ENCODE results near the gene STK31. TPM values are rescaled to one million over a fixed set of nuclear protein-coding genes. Genes with fewer than 3 reads are reported as not detected.
A peak's percentile ranks its signal among the peaks of the same experiment; 100 is the strongest.
"Not testable (repeated sequence)": the region's sequence is repeated elsewhere in the genome, so short reads cannot be mapped to it uniquely, and the experiment has no call there.

Gene STK31, protein sequence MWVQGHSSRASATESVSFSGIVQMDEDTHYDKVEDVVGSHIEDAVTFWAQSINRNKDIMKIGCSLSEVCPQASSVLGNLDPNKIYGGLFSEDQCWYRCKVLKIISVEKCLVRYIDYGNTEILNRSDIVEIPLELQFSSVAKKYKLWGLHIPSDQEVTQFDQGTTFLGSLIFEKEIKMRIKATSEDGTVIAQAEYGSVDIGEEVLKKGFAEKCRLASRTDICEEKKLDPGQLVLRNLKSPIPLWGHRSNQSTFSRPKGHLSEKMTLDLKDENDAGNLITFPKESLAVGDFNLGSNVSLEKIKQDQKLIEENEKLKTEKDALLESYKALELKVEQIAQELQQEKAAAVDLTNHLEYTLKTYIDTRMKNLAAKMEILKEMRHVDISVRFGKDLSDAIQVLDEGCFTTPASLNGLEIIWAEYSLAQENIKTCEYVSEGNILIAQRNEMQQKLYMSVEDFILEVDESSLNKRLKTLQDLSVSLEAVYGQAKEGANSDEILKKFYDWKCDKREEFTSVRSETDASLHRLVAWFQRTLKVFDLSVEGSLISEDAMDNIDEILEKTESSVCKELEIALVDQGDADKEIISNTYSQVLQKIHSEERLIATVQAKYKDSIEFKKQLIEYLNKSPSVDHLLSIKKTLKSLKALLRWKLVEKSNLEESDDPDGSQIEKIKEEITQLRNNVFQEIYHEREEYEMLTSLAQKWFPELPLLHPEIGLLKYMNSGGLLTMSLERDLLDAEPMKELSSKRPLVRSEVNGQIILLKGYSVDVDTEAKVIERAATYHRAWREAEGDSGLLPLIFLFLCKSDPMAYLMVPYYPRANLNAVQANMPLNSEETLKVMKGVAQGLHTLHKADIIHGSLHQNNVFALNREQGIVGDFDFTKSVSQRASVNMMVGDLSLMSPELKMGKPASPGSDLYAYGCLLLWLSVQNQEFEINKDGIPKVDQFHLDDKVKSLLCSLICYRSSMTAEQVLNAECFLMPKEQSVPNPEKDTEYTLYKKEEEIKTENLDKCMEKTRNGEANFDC
- total RNA-seq = under 0.01 and 0.13 TPM in 2 replicates

DNA sequence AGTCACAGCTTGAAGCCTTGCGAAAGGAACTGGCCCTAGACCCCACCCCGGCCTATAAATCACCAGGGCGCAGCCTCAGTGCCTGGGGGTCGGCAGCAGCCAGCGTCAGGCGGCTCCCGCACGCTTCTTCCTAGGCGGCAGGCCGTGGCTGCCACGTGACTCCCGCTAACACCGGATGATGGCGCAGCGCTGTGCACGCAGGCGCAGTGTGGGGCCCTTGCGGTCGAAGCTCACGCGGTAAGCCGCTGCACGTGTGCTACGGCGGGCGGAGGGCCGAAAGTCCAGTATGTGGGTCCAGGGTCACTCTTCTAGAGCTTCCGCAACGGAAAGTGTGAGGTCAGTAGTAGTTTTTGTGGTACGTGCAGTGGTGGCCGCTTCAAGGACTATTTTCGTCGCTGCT lies at the start of gene STK31:
Gene STK31, plus strand, starts transcription at position 220 of the 400 bp plus-strand sequence. Its CDS starts 67 bp downstream, at position 287.
- DNase-seq (ENCODE audit: low read depth in 2 of 2) = no peak

DNA sequence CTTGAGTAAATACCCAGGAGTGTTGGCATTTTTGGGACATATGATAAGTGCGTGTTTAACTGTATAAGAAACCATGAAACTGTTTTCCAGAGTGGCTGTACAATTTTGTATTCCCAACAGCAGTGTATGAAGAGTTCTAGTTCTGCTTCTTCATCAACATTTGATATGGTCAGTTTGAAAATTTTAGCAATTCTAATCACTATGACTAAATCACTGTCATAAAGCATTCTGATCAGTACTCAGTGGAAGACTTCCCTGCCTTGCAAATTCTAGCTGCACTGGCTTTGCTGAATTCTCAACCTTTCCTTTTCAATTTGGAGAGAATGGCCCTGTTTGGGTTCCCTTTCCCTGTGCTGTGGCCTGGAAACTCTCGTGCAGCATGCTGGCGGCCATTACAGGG lies 48.6 kb upstream of the STK31 start:
- DNase-seq (ENCODE audit: low read depth in 2 of 2) = no peak

DNA sequence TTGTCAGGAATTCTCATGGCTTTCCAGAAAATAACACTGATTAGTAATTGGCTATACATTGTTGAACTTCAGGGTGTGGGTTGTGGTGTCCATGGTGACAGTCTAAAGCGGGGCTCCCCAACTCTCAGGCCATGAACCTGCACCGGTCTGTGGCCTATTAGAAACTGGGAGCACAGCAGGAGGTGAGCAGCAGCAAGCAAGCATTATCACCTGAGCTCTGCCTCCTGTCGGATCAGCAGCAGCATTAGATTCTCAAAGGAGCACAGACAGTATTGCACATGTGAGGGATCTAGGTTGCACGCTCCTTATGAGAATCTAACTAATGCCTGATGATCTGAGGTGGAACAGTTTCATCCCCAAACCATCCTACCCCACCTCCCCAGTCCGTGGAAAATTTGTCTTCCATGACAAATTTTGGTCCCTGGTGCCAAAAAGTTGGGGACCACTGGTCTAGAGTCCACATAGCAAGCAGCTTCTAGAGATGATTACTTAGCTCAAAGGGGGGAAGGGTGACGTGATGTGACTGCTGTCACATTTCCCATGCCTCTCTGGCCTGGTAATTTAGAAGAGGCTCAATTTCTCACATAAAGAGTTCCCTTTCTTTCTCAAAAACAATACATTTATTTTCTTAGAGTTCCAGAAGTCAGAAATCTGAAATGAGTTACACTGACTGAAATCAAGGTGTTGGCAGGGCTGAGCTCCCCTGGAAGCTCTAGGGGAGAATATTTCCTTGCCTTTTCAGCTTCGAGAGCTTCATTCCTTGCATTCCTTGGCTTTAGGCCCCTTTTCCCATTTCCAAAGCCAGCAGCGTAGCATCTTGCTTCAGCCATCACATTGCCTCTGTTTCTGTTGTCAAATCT lies 47.7 kb upstream of the STK31 start:
- DNase-seq (ENCODE audit: low read depth in 2 of 2) = no peak

DNA sequence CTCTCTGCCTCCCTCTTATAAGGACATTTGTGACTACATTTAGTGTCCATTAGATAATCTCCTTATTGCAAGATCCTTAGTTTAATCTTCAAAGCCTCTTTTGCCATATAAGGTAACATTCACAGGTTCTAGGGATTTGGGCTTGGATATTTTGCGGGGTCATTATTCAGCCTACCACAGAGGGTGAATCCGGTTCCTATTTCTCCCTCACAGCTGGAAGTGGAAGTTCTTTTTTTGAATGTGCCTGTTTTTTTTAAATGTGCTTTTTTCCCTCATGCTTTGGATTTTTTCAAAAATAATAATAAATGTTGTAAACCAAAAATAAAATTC lies 47.1 kb upstream of the STK31 start:
- DNase-seq (ENCODE audit: low read depth in 2 of 2) = no peak

DNA sequence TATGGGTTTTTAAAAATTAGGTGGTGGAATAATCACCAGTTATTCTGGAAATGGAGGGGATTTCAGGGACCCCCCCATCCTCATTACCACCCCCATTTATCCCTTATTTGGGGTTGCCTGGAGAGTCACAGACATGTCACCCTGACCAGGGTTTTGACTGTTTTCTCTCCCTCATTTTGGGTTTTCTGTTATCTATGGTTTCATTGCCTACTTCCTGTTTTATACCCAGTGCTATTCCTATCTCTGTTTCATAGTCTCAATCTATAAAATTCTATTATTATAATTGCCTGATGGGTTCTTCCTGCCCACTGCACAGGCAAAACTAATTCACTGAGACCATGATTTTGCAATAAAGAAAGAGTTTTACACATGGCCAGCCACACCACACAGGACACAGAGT lies 45.9 kb upstream of the STK31 start:
- DNase-seq (ENCODE audit: low read depth in 2 of 2) = no peak

DNA sequence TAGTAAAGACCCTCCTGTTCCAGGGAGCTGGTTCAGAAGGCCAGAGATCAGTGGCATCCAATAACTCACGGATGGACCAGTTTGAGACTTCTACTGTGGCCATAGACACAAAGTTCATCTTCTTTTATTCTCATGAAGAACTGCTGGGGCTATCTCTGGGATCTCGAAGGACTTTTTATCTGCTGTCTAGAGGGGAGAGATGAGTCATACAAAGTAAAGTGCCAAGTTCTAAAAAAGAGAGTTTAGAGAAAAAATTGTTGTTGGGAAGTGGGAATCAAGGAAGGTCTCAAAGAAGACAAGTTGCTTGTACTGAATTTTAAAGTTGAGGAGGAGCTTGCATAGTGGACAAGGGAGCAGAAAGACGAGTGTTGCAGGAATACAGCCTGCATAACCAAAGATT lies 38.0 kb upstream of the STK31 start:
- DNase-seq (ENCODE audit: low read depth in 2 of 2) = no peak

DNA sequence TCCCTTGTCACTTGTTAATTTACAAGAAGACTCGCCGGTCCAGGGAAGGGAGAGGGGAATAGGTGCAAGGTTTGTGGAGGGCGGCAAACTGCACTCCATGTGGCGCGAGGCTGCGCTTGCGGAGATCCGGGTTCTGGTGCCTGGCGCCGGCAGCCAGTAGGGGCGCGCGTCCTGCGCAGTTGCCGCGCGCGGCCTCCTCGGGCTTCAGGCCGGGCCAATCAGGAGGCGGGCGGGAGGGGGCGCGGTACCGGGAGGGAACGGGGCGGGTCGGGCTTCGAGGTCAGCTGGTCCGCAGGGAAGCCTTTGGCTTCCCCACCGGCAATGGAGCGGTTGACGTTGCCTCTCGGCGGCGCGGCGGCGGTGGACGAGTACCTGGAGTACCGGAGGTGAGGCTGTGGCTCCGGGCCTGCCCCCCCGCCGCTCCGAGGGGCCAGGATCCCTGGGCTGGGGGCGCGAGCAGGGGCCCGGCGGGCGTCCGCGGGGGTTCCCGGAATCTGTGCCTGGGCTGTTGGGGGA lies 30.1 kb upstream of the STK31 start, which contains the start of gene FAM221A:
Gene FAM221A, plus strand, starts transcription at position 302 of the 516 bp plus-strand sequence. Its CDS starts 20 bp downstream, at position 322.
- DNase-seq (ENCODE audit: low read depth in 2 of 2) = peak; percentile 66 to 85

DNA sequence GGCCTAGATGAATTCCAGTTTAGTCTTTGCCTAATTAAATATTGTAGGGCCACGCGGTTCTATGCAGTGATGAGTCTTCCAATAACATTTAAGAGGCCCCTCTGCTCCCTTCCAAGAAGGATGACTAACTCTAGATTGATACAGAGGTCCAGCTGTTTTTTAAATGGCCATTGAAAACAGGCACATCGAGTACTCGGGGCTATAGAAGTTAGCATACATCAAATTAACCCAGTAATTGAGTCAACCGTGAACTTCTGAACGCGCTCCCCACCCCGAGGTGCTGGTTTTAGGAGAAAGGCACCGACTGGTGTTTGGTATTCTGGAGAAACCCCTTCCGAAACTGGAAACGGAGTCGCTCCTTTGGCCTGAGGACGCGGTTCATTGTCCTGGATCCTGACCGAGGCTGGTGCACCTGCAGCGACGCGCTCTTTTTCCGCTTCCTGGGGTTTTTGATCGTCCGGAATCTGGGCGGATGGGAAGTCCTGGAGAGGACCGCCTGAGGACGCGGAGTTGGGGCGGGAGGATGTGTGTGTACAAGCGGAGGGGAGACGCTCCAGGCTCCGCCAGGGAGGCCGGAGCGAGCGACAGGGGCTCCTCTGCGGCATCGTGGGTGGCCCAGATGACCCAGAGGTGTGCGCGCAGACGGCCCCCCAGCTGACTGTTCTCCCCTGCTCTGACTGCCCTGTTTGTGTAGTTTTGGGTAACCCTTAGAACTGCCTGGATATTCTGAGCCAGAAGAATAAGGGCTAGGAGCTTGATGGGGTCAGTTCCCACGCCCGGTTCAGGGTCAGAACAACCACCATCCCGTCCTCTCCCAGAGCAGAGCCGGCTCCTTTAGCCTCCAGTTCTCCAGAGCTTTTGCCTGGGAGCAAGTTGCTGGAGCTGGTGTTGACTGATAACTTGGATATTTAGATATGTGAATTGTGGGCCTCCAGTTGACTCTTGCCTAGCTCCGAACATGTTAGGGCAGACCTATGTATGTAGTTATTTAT lies 29.3 kb upstream of the STK31 start:
- peak; percentile 58 to 65 for DNase-seq (ENCODE audit: low read depth in 2 of 2)

DNA sequence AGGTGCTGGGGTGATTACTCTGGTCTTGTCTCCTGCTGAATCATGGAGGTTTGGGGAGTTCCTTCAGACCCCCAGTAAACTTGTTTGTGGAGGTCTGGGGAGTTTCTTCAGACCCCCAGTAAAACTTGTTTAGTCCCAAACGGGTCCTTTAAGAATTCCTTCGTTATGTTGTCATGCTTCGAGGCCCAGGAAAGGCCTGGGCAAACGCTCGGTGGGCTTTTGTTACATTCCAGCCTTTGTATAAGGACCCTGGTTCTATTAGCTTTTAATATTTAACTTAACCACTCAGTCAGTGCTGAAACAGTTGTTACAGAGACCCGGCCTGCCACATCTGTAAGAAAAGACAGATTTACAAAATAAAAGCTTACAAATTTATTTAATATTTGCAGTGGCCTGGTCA lies 26.0 kb upstream of the STK31 start:
- not testable (repeated sequence) for DNase-seq (ENCODE audit: low read depth in 2 of 2)

DNA sequence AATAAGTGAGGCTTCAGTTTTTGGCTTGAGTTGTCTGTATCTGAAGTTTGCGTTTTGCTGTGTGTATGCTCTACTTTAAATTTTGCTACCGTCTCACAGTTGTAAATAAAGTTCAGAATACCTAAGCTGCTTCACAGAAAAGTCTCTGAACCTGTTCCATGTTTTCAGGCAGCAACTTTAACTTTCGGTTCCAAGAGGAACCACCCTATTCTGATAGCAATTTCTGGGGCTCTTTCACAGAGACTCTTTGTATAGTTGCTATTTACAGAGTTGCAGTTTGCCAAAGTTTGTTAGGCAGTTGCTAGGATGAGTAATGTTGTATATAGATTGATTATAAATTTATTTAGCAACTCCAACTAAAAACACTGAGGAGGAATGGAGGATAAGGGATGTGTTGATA lies 24.3 kb upstream of the STK31 start:
- DNase-seq (ENCODE audit: low read depth in 2 of 2) = no peak

DNA sequence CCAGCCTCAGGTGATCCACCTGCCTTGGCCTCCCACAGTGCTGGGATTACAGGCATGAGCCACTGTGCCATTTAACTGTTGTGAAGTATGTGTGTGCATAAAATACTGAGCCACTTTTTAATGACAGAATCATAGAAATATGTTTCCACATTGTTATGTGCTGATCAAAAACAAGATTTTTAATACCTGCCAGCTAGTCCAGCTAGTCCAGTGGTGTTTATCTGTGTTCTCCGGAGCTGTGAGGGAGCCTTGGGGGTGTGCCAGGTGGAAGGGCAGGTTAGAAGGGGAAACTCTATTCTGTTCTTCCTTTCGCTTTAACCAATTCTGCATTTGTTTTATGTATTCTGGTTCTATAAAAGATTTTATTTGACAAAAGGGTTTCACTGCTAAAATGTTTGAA lies 23.0 kb upstream of the STK31 start:
- DNase-seq (ENCODE audit: low read depth in 2 of 2) = no peak

DNA sequence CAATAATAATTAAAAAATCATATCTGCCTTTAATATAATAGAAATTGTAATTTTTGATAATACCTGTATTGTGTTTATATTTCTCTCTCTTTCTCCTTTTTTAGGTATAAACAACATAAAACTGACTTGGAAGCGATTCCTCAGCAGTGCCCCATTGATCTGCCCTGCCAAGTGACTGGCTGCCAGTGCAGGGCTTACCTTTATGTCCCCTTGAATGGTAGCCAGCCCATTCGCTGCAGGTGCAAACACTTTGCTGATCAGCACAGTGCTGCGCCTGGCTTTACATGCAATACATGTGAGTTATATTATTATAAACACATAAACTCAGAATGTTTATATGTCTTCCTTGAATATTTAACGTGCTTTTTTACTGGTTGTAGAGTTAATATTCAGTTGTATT lies 20.9 kb upstream of the STK31 start:
- DNase-seq (ENCODE audit: low read depth in 2 of 2) = no peak

DNA sequence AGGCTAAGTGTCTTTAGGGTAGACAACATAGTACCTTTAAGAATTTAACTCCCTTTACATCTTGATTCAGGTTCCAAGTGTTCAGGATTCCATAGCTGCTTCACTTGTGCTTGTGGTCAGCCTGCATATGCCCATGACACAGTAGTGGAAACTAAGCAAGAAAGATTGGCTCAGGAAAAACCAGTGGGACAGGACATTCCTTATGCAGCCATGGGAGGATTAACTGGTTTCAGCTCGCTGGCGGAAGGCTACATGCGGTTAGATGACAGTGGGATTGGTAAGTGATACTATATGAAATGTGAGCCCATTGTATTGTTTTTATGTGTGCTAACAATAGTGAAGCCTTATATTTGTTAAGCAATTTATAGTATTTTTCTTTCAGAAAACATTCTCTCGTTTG lies 18.7 kb upstream of the STK31 start:
- no peak for DNase-seq (ENCODE audit: low read depth in 2 of 2)

DNA sequence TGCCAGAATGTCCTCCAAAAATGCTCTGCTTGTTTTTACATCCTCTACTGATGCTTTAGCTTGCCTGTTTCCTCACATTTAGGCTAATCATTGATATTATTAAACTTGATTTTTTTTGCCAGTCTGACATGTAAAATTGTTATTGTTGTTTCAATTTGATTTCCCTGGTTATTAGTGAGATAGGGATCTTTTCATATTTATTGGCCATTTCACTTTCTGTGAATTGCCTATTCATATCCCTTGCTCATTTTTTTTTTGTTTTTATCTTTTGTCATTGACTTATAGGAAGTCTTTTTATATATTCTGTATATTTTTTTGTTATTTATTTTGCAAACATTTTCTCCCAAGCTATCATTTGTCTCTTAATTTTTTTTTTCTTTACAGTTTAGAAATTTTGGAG lies 16.8 kb upstream of the STK31 start:
- DNase-seq (ENCODE audit: low read depth in 2 of 2) = no peak

DNA sequence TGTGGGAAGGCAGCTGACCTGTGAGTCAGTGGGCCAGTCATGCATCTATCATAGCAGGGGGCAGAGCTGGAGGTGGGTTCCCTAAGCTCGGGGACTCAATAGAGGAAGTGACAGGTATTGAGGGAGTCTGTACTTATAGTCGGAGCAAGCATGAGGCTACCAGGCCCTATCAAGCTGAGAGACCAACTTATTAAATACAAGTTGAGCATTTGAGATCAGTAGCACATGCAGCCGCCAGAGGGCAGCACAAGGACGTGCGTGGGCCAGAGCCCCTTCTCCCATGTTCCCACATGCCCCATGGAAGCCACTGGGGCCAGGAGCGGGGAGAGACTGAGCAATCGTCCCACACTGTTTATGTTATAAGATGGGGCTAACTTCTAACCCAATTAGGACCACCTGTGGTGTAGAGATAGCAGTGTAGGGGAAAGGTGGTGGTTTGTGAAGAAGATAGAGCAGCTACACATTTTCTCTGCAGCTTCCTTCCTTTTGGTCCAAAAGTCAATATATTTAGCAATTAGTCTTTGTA lies 13.0 kb upstream of the STK31 start:
- DNase-seq (ENCODE audit: low read depth in 2 of 2) = peak; percentile 14 to 69

DNA sequence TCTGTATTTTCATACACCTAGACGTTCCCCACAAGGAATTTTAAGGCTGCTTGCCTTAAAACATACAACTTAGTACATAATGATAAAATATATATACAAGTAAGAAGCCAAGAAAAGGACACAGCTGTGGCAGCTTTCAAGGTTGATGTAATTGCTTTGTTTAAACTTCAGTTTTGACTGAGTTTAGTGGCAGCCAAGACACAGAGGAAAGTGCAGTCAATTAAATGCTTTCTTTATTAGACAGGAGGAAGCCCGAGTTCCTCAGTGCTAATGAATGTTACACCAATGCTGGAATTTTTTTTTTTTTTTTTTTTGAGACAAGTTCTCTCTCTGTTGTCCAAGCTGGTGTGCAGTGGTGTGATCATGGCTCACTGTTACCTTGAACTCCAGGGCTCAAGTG lies 11.2 kb upstream of the STK31 start:
- no peak for DNase-seq (ENCODE audit: low read depth in 2 of 2)

DNA sequence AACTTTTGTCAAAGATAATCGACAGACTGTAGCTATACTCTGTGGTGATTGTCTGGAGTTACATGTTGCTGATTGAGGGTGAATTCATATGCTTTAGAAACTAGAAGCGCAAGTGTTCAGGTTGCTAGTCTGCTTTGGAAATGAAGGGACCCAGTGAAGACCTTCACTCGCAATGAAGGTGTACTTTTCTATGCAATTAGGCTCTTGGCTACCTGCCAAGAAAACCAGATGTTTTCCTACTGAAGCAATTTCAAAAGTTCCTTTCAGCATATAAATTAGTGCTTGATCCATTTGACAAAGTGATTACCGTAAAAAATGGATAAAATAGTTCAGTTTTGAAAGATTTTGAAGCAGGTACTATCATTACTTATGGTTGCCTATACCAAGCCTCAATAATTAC lies 10.0 kb upstream of the STK31 start:
- DNase-seq (ENCODE audit: low read depth in 2 of 2) = peak in 1 of 2 donors; percentile 1

DNA sequence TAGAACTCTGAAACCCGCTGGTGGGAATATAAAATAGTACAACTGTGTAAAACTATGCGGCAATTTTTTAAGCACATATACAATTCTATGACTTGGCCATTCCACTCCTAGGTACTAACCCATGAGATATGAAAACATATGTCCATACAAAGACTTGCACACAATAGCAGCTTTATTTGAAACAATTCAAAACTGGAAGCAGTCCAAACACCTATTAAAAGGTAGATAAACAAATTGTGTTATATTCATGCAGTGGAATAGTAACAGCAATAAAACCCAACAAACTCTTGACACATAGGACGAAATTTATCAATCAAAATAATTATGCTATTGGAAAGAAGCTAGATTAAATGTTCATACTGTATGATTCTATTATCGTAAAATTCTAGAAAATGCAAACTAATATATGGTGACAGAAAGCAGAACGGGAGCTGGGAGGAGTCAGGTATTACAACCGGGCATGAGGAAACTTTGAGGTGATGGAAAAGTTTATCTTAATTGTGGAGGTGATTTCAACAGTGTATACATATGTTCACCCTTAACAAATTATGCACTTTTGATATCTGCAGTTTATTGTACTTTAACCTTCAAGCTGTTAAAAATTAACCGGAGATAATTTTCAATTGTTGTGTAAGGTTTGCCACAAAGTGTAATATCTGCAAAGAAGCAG lies 803 bp upstream of the STK31 start:
- no peak for DNase-seq (ENCODE audit: low read depth in 2 of 2)

Measured in dermis microvascular lymphatic vessel endothelial cell (primary cell).